ENCODE results near the gene SLF2. TPM values are rescaled to one million over a fixed set of nuclear protein-coding genes. Genes with fewer than 3 reads are reported as not detected.
"Not testable (repeated sequence)": the region's sequence is repeated elsewhere in the genome, so short reads cannot be mapped to it uniquely, and the experiment has no call there.

Gene SLF2
- total RNA-seq, 2 donors from 2014 or later, result 25.3 to 77.8 TPM

- Histone ChIP-seq H3K4me1 (replicated peaks) (no peaks in the 10 kb centered on the region), H3K9me3 (no peaks in the 10 kb centered on the region), H3K27ac (no peak overlapping the region), H3K36me3 (no peaks in the 10 kb centered on the region), H3K27me3 (replicated peaks; ENCODE audit: insufficient read depth) (no peaks in the 10 kb centered on the region), H3K4me3 (no peak overlapping the region)
- intact Hi-C loops (cut with DNase I), result no loop called here
- TF ChIP-seq POLR2A (IDR thresholded peaks at IDR 0.05) (no peak), POLR2AphosphoS5 (IDR thresholded peaks at IDR 0.05) (no peak), CTCF (IDR thresholded peaks at IDR 0.05) (no peak)
- DNase-seq (ENCODE audit: low spot score), result no peak
- WGBS, result 59% methylated on average over 8 of the region's 8 CpGs
These were observed 30.5 kb upstream of the SLF2 start for GRCh38 chr10:100882252-100882651.

DNA sequence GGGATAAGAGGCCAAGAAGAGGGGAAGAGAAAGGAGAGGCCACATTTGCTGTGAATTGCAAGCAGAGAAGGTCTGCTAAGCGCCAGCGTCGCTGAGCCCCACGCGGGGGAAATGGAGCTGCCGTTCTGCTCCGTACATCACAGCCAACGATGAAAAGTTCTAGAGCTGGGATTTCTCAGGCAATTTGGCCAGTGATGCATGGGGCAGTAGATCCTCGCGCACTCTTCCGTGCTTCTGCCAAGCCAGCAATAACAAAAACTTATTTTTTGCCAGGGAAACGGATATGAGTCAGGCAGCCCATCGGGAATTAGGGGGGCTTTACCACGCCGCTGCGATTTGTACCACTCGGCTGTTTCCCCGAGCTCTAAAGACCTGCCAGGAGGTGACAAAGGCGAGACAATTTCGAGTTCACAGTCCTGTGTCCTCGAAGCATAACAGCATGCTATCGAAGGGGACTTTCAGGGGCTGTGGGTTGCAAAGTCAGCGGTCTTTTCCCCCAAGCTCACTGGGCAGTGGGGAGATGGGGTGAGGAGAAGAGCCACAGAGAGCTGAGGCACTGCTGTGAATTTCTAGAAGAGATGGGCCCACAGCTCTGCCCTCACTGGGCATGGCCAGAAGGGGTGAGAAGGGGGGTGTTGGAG is 30.0 kb upstream of the SLF2 start:
- no peak overlapping the region for H3K4me3 ChIP-seq
- no peaks in the 10 kb centered on the region for H3K36me3 ChIP-seq
- H3K27me3 ChIP-seq (replicated peaks; ENCODE audit: insufficient read depth), result no peaks in the 10 kb centered on the region
- intact Hi-C loops (cut with DNase I), result no loop called here
- no peaks in the 10 kb centered on the region for H3K9me3 ChIP-seq
- H3K27ac ChIP-seq, result peak overlapping the region; percentile 6 to 42
- no peaks in the 10 kb centered on the region for H3K4me1 ChIP-seq (replicated peaks)
- DNase-seq (ENCODE audit: low spot score), result no peak
- WGBS, result 66% methylated on average over 23 of the region's 23 CpGs
- TF ChIP-seq POLR2AphosphoS5 (IDR thresholded peaks at IDR 0.05), result no peak
- TF ChIP-seq CTCF (IDR thresholded peaks at IDR 0.05), result no peak
- TF ChIP-seq POLR2A (IDR thresholded peaks at IDR 0.05), result no peak

DNA sequence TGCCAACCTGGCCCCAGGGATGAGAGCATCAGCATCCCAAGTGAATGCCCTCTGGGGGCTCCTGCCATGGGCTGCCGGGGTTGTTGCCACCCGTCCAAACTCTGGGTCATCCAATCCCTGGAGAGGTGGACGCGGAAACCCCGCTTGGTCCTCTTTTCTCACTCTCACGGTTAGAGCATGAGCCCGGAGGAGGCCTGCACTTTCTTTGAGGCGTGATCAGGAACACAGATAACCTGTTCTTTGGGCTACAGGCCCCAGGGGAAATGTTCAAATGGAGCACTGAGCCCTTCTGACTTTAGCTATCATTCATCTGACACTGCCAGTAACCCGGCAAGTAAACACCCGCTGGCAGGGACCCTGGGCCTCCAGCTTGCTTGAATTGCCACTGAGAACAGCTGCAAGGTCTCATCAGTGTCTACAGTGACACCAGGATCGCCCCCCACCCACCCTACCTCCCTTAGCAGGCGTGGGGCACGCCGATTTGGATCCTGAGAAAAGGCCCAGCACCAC is 29.4 kb upstream of the SLF2 start:
- no peaks in the 10 kb centered on the region for H3K36me3 ChIP-seq

GRCh38 chr10:100885611-100886010 is 27.2 kb upstream of the SLF2 start:
- H3K27ac ChIP-seq; H3K4me3 ChIP-seq; DNase-seq (ENCODE audit: low spot score); intact Hi-C loops (cut with DNase I); H3K4me1 ChIP-seq (replicated peaks); H3K27me3 ChIP-seq (replicated peaks; ENCODE audit: insufficient read depth); H3K9me3 ChIP-seq; H3K36me3 ChIP-seq: not testable (repeated sequence)
- 99% methylated on average over 13 of the region's 13 CpGs for WGBS

More for the DNA sequence above, 29.4 kb upstream of the SLF2 start:
- intact Hi-C loops (cut with DNase I), result no loop called here
- Histone ChIP-seq H3K27ac (peak overlapping the region; percentile 6 to 42), H3K4me1 (replicated peaks) (no peaks in the 10 kb centered on the region), H3K27me3 (replicated peaks; ENCODE audit: insufficient read depth) (no peaks in the 10 kb centered on the region), H3K4me3 (no peak overlapping the region), H3K9me3 (no peaks in the 10 kb centered on the region)
- no peak for DNase-seq (ENCODE audit: low spot score)
- 66% methylated on average over 14 of the region's 14 CpGs for WGBS
- TF ChIP-seq POLR2A (IDR thresholded peaks at IDR 0.05) (no peak), CTCF (IDR thresholded peaks at IDR 0.05) (no peak), POLR2AphosphoS5 (IDR thresholded peaks at IDR 0.05) (no peak)

- 89% methylated on average over 3 of the region's 3 CpGs for WGBS
- Histone ChIP-seq H3K27me3 (replicated peaks; ENCODE audit: insufficient read depth) (no peaks in the 10 kb centered on the region), H3K36me3 (no peaks in the 10 kb centered on the region), H3K4me1 (replicated peaks) (no peaks in the 10 kb centered on the region), H3K9me3 (no peaks in the 10 kb centered on the region), H3K4me3 (no peak overlapping the region), H3K27ac (no peak overlapping the region)
- DNase-seq (ENCODE audit: low spot score), result no peak
- intact Hi-C loops (cut with DNase I), result no loop called here
- TF ChIP-seq POLR2A (IDR thresholded peaks at IDR 0.05) (no peak), CTCF (IDR thresholded peaks at IDR 0.05) (no peak), POLR2AphosphoS5 (IDR thresholded peaks at IDR 0.05) (no peak)
These were observed 26.7 kb upstream of the SLF2 start for GRCh38 chr10:100886091-100886490.

All from prostate gland (tissue), 2 donors.